Left lung (tissue), 10 donors: ENCODE data around the gene SNTG2. TPM values are rescaled to one million over a fixed set of nuclear protein-coding genes. Genes with fewer than 3 reads are reported as not detected.

Experiments
- ATAC-seq: fragments of 200-7000 bp; cut with Tn5 transposase; one replicate; pipeline ENCODE4 v1.9.1; 2020; ENCODE audit warnings: moderate library complexity
- DNase-seq, 4 donors: peaks; one replicate each; pipeline ENCODE4 v3.0.0-alpha.2; 2013 to 2020
- H3K27ac ChIP-seq, 2 donors: fragments of 200-600 bp; sonication (generic) in 1 of 2; one replicate each; pipeline versions ENCODE4 v1.5.0 to v1.8.0; 2020 to 2021
- H3K27me3 ChIP-seq, 2 donors: fragments of 200-600 bp; sonication (generic) in 1 of 2; one replicate each; pipeline versions ENCODE4 v1.5.0 to v1.8.0; 2020 to 2021
- H3K36me3 ChIP-seq, 2 donors: fragments of 200-600 bp; sonication (generic) in 1 of 2; one replicate each; pipeline versions ENCODE4 v1.5.0 to v1.8.0; 2020 to 2021
- H3K4me1 ChIP-seq, 2 donors: fragments of 200-600 bp; one replicate each; pipeline ENCODE4 v1.8.0; 2021
- H3K4me3 ChIP-seq, 2 donors: fragments of 200-600 bp; sonication (generic) in 1 of 2; one replicate each; pipeline versions ENCODE4 v1.5.0 to v1.8.0; 2020 to 2021; ENCODE audit warnings: mild to moderate bottlenecking in 1 of 2
- H3K9me3 ChIP-seq, 2 donors: fragments of 200-600 bp; sonication (generic) in 1 of 2; one replicate each; pipeline versions ENCODE4 v1.5.0 to v1.8.0; 2020 to 2021
- intact Hi-C, 2 donors: fragments of 100-400 bp; cut with DNase I; formaldehyde crosslinking; loops; one replicate each; pipeline versions ENCODE4 v1.11.2 to v1.14.2; 2022
- polyA plus RNA-seq, 6 donors: library from polyadenylated mRNA; unstranded; fragments of 120-200 nt; gene quantifications; one replicate each; pipeline ENCODE4 v1.2.1, GENCODE V29; 2013; ENCODE audit not compliant: insufficient read length in 6 of 6
- total RNA-seq, 2 donors: library from RNA; stranded (reverse); fragmentation: NEBNext Ultra II Directional; extraction: Animal tissue kit (Norgen Biotek cat#: 25700); gene quantifications; one replicate each; pipeline ENCODE4 v1.2.1, GENCODE V29; 2021
- TF ChIP-seq, protein P1 (sequence below), 2 donors: fragments of 200-600 bp; sonication (generic) in 1 of 2; IDR thresholded peaks; one replicate each; pipeline versions ENCODE4 v1.5.0 to v1.8.0; 2021; ENCODE audit warnings: antibody characterized with exemption in 2 of 2
- donor health status: DM: no; HTN: yes; CAD: no.
- donor health status: DM: no; HTN: no; CAD: no.

Gene SNTG2
- total and polyA plus RNA-seq, 8 donors: 0.24 to 3.2 (median 0.64) TPM

DNA sequence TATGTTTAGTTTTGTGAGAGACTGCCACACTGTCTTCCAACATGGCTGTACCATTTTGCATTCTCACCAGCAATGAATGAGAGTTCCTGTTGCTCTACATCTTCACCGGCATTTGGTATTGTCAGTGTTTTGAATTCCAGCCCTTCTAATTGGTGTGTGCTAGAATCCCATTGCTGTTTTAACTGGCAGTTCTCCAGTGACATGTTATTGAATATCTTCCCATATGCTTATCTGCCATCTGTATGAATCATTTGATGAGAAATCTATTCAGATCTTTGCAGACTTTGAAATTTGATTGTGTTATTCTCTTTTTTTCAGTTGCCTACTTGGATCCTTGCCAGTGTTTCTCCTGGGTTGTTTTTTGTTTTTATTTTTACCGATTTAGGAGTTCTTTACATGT is 99.0 kb downstream of the SNTG2 start:
- TF ChIP-seq, protein P1, sequence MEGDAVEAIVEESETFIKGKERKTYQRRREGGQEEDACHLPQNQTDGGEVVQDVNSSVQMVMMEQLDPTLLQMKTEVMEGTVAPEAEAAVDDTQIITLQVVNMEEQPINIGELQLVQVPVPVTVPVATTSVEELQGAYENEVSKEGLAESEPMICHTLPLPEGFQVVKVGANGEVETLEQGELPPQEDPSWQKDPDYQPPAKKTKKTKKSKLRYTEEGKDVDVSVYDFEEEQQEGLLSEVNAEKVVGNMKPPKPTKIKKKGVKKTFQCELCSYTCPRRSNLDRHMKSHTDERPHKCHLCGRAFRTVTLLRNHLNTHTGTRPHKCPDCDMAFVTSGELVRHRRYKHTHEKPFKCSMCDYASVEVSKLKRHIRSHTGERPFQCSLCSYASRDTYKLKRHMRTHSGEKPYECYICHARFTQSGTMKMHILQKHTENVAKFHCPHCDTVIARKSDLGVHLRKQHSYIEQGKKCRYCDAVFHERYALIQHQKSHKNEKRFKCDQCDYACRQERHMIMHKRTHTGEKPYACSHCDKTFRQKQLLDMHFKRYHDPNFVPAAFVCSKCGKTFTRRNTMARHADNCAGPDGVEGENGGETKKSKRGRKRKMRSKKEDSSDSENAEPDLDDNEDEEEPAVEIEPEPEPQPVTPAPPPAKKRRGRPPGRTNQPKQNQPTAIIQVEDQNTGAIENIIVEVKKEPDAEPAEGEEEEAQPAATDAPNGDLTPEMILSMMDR (IDR thresholded peaks at IDR 0.05): no peak
- H3K9me3 ChIP-seq: no peaks in the 10 kb centered on the region
- ATAC-seq (no peak), DNase-seq (no peak)
- H3K4me3 ChIP-seq: no peak overlapping the region
- no peaks in the 10 kb centered on the region for H3K27me3 ChIP-seq
- H3K36me3 ChIP-seq: no peaks in the 10 kb centered on the region
- intact Hi-C loops: no loop called here
- H3K27ac ChIP-seq: no peak overlapping the region
- H3K4me1 ChIP-seq: no peaks in the 10 kb centered on the region

GRCh38 chr2:1051075-1051474 is 100.4 kb downstream of the SNTG2 start:
- DNase-seq: no peak
- H3K4me1 ChIP-seq: no peaks in the 10 kb centered on the region
- intact Hi-C loops: no loop called here
- no peaks in the 10 kb centered on the region for H3K27me3 ChIP-seq
- H3K27ac ChIP-seq: no peak overlapping the region
- TF ChIP-seq, protein P1 (IDR thresholded peaks at IDR 0.05): no peak
- H3K4me3 ChIP-seq: no peak overlapping the region
- H3K9me3 ChIP-seq: no peaks in the 10 kb centered on the region
- ATAC-seq: peak; percentile 25
- H3K36me3 ChIP-seq: no peaks in the 10 kb centered on the region

GRCh38 chr2:1052771-1053191 is 102.1 kb downstream of the SNTG2 start:
- no peaks in the 10 kb centered on the region for H3K4me1 ChIP-seq
- no peaks in the 10 kb centered on the region for H3K36me3 ChIP-seq
- H3K9me3 ChIP-seq: no peaks in the 10 kb centered on the region
- TF ChIP-seq, protein P1 (IDR thresholded peaks at IDR 0.05): no peak
- H3K4me3 ChIP-seq: no peak overlapping the region
- DNase-seq (no peak), ATAC-seq (no peak)
- H3K27ac ChIP-seq: no peak overlapping the region
- intact Hi-C loops: no loop called here
- H3K27me3 ChIP-seq: no peaks in the 10 kb centered on the region

DNA sequence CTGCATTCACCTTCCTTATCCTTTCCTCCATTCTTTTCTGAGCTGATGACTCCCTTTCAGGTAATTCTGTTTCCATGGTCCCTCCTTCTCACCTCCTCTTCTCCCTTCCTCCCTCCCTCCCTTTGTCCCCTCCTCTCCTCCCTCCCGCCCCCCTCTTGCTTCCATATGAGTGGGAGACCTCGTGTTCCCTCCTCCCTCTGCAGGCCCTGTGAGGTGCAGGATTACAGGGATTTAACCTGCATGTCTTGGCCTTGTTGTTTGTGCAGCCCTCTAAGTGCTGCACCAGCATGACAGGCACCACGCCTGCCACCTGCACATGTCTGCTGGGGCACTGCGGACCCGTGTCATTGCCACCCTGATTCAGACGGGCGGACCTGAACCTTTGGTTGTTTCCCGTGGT is 103.1 kb downstream of the SNTG2 start:
- Histone ChIP-seq H3K27ac (no peak overlapping the region), H3K36me3 (no peaks in the 10 kb centered on the region), H3K9me3 (no peaks in the 10 kb centered on the region), H3K4me3 (no peak overlapping the region), H3K27me3 (no peaks in the 10 kb centered on the region), H3K4me1 (no peaks in the 10 kb centered on the region)
- no peak for DNase-seq
- ATAC-seq: no peak
- TF ChIP-seq, protein P1 (IDR thresholded peaks at IDR 0.05): no peak
- intact Hi-C loops: no loop called here

- Histone ChIP-seq H3K27me3 (no peaks in the 10 kb centered on the region), H3K36me3 (no peaks in the 10 kb centered on the region), H3K27ac (no peak overlapping the region), H3K9me3 (no peaks in the 10 kb centered on the region), H3K4me1 (no peaks in the 10 kb centered on the region), H3K4me3 (no peak overlapping the region)
- TF ChIP-seq, protein P1 (IDR thresholded peaks at IDR 0.05): no peak
- intact Hi-C loops: no loop called here
- DNase-seq: no peak
- ATAC-seq: no peak
These were observed 103.8 kb downstream of the SNTG2 start for GRCh38 chr2:1054399-1054798.
